DND-41 (cell line): ENCODE results near the gene PAAF1.

ENCODE experiments used
- CTCF ChIP-seq: IDR thresholded peaks from 2 replicates; pipeline ENCODE4 v1.5.1; 2012; ENCODE audit warnings: borderline replicate concordance, low read length, moderate library complexity, mild to moderate bottlenecking; ENCODE audit not compliant: poor library complexity, severe bottlenecking; ENCODE audit errors: extremely low read depth
- EZH2 ChIP-seq: IDR thresholded peaks from 3 replicates; pipeline ENCODE4 v1.6.1; 2012; ENCODE audit warnings: borderline replicate concordance, low read depth, mild to moderate bottlenecking, moderate library complexity, low read length, inconsistent platforms; ENCODE audit not compliant: severe bottlenecking

GRCh38 chr11:73889019-73889418 lies 12.2 kb downstream of the PAAF1 start:
- TF ChIP-seq CTCF (no peak), EZH2 (no peak)
